GM12878 (cell line): ENCODE results near the gene HINT3. TPM values are rescaled to one million over a fixed set of nuclear protein-coding genes. Genes with fewer than 3 reads are reported as not detected.

ENCODE experiments used
- ATAC-seq: fragments of 200-7000 bp; cut with Tn5 transposase; 3 replicates; pipeline ENCODE4 v1.9.1; 2020; ENCODE audit warnings: mild to moderate bottlenecking, moderate library complexity
- BruUV-seq: library from RNA; stranded (reverse); fragments of 400-500 nt; replicated peaks from 2 replicates; lab custom pipeline; 2021; lab: Mats Ljungman, UMichigan
- CTCF ChIA-PET: fragments of 300-600 bp; sonication (Branson Sonifier 250); formaldehyde crosslinking; extraction: SDS; loops from one replicate; lab custom pipeline; 2021; ENCODE audit warnings: inconsistent platforms; lab: Yijun Ruan, JAX
- POLR2A ChIA-PET: fragments of 350-600 bp; formaldehyde crosslinking; extraction: SDS; loops from one replicate; lab custom pipeline; 2021; ENCODE audit warnings: inconsistent platforms; lab: Charles Lee
- RAD21 ChIA-PET: fragments of 300-600 bp; sonication (Branson Sonifier 250); formaldehyde crosslinking; loops from one replicate; lab custom pipeline; 2023; ENCODE audit warnings: antibody characterized with exemption; ENCODE audit not compliant: unreplicated experiment; lab: Charles Lee
- SMC1A ChIA-PET: fragments of 300-600 bp; sonication (Branson Sonifier 250); formaldehyde crosslinking; loops from one replicate; lab custom pipeline; 2023; ENCODE audit not compliant: unreplicated experiment, uncharacterized antibody; lab: Charles Lee
- DNase-seq: peaks from one replicate; pipeline ENCODE4 v3.0.0-alpha.2; 2011; ENCODE audit warnings: low read depth, low spot score
- FAIRE-seq: peaks from 3 replicates; lab custom pipeline; 2011; peaks lifted over from hg19 to GRCh38; lab: Jason Lieb, UNC
- H2AFZ ChIP-seq: 2 replicates; pipeline ENCODE4 v1.6.0; 2011; ENCODE audit warnings: low read depth, low read length, control low read depth; ENCODE audit not compliant: control insufficient read depth
- H3K27ac ChIP-seq: 2 replicates; pipeline ENCODE4 v1.5.1; 2011; ENCODE audit warnings: control low read depth; ENCODE audit not compliant: control insufficient read depth, insufficient read depth
- H3K27me3 ChIP-seq, 2 experiments: replicated peaks in 1 of 2; 2 replicates each; pipeline versions ENCODE4 v1.6.0 to v1.6.1; 2011; ENCODE audit warnings: low read length in 1 of 2; ENCODE audit not compliant: control insufficient read depth in 2 of 2, insufficient read depth in 2 of 2
- H3K36me3 ChIP-seq, 2 experiments: 2 replicates each; pipeline ENCODE4 v1.5.1; 2011; ENCODE audit warnings: low read length in 1 of 2; ENCODE audit not compliant: control insufficient read depth in 2 of 2, insufficient read depth in 2 of 2
- H3K4me1 ChIP-seq: 2 replicates; pipeline ENCODE4 v1.6.1; 2011; ENCODE audit warnings: mild to moderate bottlenecking, low read length, moderate library complexity, mixed read lengths; ENCODE audit not compliant: control insufficient read depth, insufficient read depth
- H3K4me2 ChIP-seq: 2 replicates; pipeline ENCODE4 v1.6.0; 2011; ENCODE audit warnings: control low read depth; ENCODE audit not compliant: control insufficient read depth, insufficient read depth
- H3K4me3 ChIP-seq: fragments of 200-600 bp; sonication (generic); 2 replicates; pipeline ENCODE4 v1.5.1; 2016
- H3K79me2 ChIP-seq: 2 replicates; pipeline ENCODE4 v1.6.0; 2011; ENCODE audit warnings: low read length; ENCODE audit not compliant: control insufficient read depth, insufficient read depth
- H3K9ac ChIP-seq: 2 replicates; pipeline ENCODE4 v1.8.0; 2011; ENCODE audit warnings: low read length, control low read depth, mixed read lengths; ENCODE audit not compliant: control insufficient read depth, insufficient read depth
- H3K9me3 ChIP-seq: replicated peaks from 3 replicates; pipeline ENCODE4 v1.5.1; 2011; ENCODE audit warnings: mild to moderate bottlenecking, low read length; ENCODE audit not compliant: control insufficient read depth, insufficient read depth
- H4K20me1 ChIP-seq: 2 replicates; pipeline ENCODE4 v1.6.0; 2011; ENCODE audit not compliant: control insufficient read depth, insufficient read depth
- CBFB ChIP-seq: IDR thresholded peaks from 2 replicates; pipeline ENCODE4 v1.6.1; 2016; ENCODE audit warnings: antibody characterized with exemption, low read depth
- FOS ChIP-seq: IDR thresholded peaks from 3 replicates; pipeline ENCODE4 v1.6.1; 2011; ENCODE audit warnings: borderline replicate concordance; ENCODE audit not compliant: insufficient read length; ENCODE audit errors: extremely low read depth
- FOXM1 ChIP-seq: IDR thresholded peaks from 2 replicates; pipeline ENCODE4 v1.6.1; 2012; ENCODE audit warnings: low read depth, mild to moderate bottlenecking, inconsistent platforms, low read length, moderate library complexity
- HDAC6 ChIP-seq: fragments of 200-600 bp; sonication (generic); IDR thresholded peaks from one replicate; pipeline ENCODE4 v1.8.0; 2017; ENCODE audit warnings: antibody characterized with exemption; ENCODE audit not compliant: unreplicated experiment
- KDM1A ChIP-seq: fragments of 200-600 bp; sonication (generic); IDR thresholded peaks from 2 replicates; pipeline ENCODE4 v1.6.1; 2016; ENCODE audit warnings: borderline replicate concordance
- KLF5 ChIP-seq: fragments of 450-650 bp; IDR thresholded peaks from 2 replicates; pipeline ENCODE4 v1.6.1; 2014; ENCODE audit warnings: mild to moderate bottlenecking; ENCODE audit not compliant: partially characterized antibody
- NFYA ChIP-seq: IDR thresholded peaks from 2 replicates; pipeline ENCODE4 v1.6.1; 2011; ENCODE audit warnings: low read depth, mild to moderate bottlenecking, low read length, improper control_type of control experiment, borderline replicate concordance
- NR2C2 ChIP-seq: IDR thresholded peaks from 2 replicates; pipeline ENCODE4 v1.6.1; 2011; ENCODE audit warnings: borderline replicate concordance, low read depth; ENCODE audit not compliant: control insufficient read depth, insufficient read length
- POLR2AphosphoS2 ChIP-seq: IDR thresholded peaks from 2 replicates; pipeline ENCODE4 v1.6.1; 2011; ENCODE audit warnings: low read depth, mild to moderate bottlenecking, low read length, improper control_type of control experiment, moderate library complexity
- SIX5 ChIP-seq: IDR thresholded peaks from 2 replicates; pipeline ENCODE4 v1.6.1; 2011; ENCODE audit warnings: mild to moderate bottlenecking, low read depth, low read length, moderate library complexity; ENCODE audit not compliant: severe bottlenecking
- SPI1 ChIP-seq: IDR thresholded peaks from 2 replicates; pipeline ENCODE4 v1.6.1; 2011; ENCODE audit warnings: low read depth, mild to moderate bottlenecking, low read length, moderate library complexity, borderline replicate concordance; ENCODE audit not compliant: insufficient read depth
- SUZ12 ChIP-seq: fragments of 200-600 bp; sonication (generic); IDR thresholded peaks from one replicate; pipeline ENCODE4 v1.6.1; 2018; ENCODE audit warnings: antibody characterized with exemption, mild to moderate bottlenecking; ENCODE audit not compliant: unreplicated experiment
- TBL1XR1 ChIP-seq: IDR thresholded peaks from 2 replicates; pipeline ENCODE4 v1.6.1; 2012; ENCODE audit warnings: low read depth, low read length, improper control_type of control experiment
- YBX1 ChIP-seq: fragments of 450-650 bp; IDR thresholded peaks from 2 replicates; pipeline ENCODE4 v1.6.1; 2016; ENCODE audit warnings: antibody characterized with exemption
- WGBS: methylation state at CpG from one replicate; pipeline ENCODE4 v1.1.6; 2016; ENCODE audit warnings: low lambda C conversion rate; ENCODE audit not compliant: insufficient replicate concordance, insufficient coverage; ENCODE audit errors: missing lambda C conversion rate; 5-methylcytosine and 5-hydroxymethylcytosine counted together
- in situ Hi-C: fragments of 300-500 bp; cut with MboI; formaldehyde crosslinking; loops from 9 replicates; pipeline ENCODE4 v1.14.3; 2018; ENCODE audit warnings: mixed read lengths
- intact Hi-C: fragments of 100-400 bp; cut with micrococcal nuclease; formaldehyde crosslinking; loops from one replicate; pipeline ENCODE4 v1.14.2; 2022; ENCODE audit not compliant: unreplicated experiment
- polyA plus RNA-seq, 11 experiments: library from polyadenylated mRNA; depleted of rRNA in 4 of 11; unstranded in 6 of 11; stranded (reverse) in 5 of 11; fragments of >200 nt; fragmentation: Nextera tagmentation in 4 of 11; fragmentation: Illumina TruSeq in 1 of 11; extraction: Ambion mirVana in 4 of 11; extraction: Trizol in 1 of 11; gene quantifications; 1 replicate in 1 of 11; 2 replicates in 10 of 11; pipeline versions ENCODE4 v1.2.1 to v1.2.3, GENCODE V29; 2011 to 2016; ENCODE audit warnings: inconsistent platforms in 2 of 11, missing spikeins in 2 of 11, low read depth in 1 of 11
- total RNA-seq, 4 experiments: library from RNA; depleted of rRNA in 3 of 4; stranded (reverse); fragments of >200 nt in 3 of 4; fragmentation: Illumina TruSeq in 1 of 4; extraction: Trizol in 1 of 4; gene quantifications; 2 replicates each; pipeline versions ENCODE4 v1.2.1 to v1.2.3, GENCODE V29; 2013 to 2021
- TF ChIP-seq, protein P1 (sequence below): fragments of 150-350 bp; IDR thresholded peaks from 2 replicates; pipeline ENCODE4 v1.6.1; 2014; ENCODE audit warnings: mild to moderate bottlenecking, low read depth, low read length
- TF ChIP-seq, protein P2 (sequence below): IDR thresholded peaks from 2 replicates; pipeline ENCODE4 v1.6.1; 2012; ENCODE audit warnings: mild to moderate bottlenecking, low read depth, low read length

The HINT3 gene
- total and polyA plus RNA-seq, 10 of the 15 experiments (the other 5 are each of a cell fraction or from before 2014, with no cell fraction given) = 0.72 to 9.1 (median 5.4) TPM

DNA sequence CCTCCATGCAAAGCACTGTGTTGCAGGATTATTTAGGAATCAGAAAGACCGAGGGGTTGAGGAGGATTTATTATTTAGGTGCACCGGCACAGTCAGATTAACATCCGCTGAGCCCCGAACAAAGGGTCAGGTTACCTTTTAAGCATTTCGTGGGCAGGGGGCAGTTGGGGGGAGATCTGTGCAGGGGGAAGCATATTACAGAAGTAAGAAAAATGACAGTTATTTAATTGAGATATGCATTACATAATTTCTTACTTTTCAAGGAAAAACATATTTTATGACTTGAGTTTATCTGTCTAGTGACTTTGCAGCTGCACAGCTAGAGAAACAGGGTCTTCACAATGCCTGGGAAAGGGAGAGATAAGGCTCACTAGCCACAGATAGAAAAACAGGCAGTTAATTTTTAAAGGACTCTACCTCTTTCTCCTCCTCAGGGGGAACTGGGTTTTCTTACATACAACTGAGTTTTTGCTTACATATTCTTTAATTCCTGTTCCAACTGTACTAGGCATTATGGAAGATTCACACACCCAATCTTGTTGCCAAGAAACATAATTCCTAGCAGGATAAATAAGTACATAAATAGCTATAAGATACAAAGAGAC, 1.7 kb upstream of the HINT3 start:
- H3K4me3 ChIP-seq = no peak overlapping the region
- no peak overlapping the region for H3K9ac ChIP-seq
- ATAC-seq (no peak), FAIRE-seq (no peak), DNase-seq (no peak)
- BruUV-seq = no TSS peak
- WGBS = 32% methylated on average over 5 of the region's 5 CpGs
- no peaks in the 10 kb centered on the region for H3K27me3 ChIP-seq
- ChIA-PET POLR2A (interaction anchor here (3.7 kb wide), 1 partner anchor 165 kb away, joined by 17 read pairs; the partner anchor contains the start of gene NCOA7), SMC1A (interaction anchor here (1.2 to 9.8 kb wide), 11 partner anchors 7 to 172 kb away, joined by 3 to 179 read pairs (median 11); partner anchors contain the start of gene NCOA7), RAD21 (interaction anchor here (0.8 to 6.2 kb wide), 8 partner anchors 9 to 175 kb away, joined by 3 to 91 read pairs (median 18); partner anchors contain the start of genes NCOA7 and TRMT11), CTCF (interaction anchor here (0.6 to 15.3 kb wide), 20 partner anchors 9 to 675 kb away, joined by 3 to 505 read pairs (median 20); partner anchors contain the start of genes NCOA7 and TRMT11)
- no peaks in the 10 kb centered on the region for H4K20me1 ChIP-seq
- intact Hi-C loops = loop anchor here (5.0 kb wide), 1 partner anchor 643 kb away; no protein-coding TSS in a partner anchor
- H3K36me3 ChIP-seq = no peaks in the 10 kb centered on the region
- no peak overlapping the region for H2AFZ ChIP-seq
- H3K4me2 ChIP-seq = no peak overlapping the region
- H3K9me3 ChIP-seq = no peaks in the 10 kb centered on the region
- peaks cover 17% of the 10 kb centered on the region for H3K79me2 ChIP-seq
- no peak overlapping the region for H3K27ac ChIP-seq
- no peak for TF ChIP-seq NFYA
- TF ChIP-seq FOXM1 = no peak
- no peak for TF ChIP-seq SUZ12
- no peak for TF ChIP-seq KLF5
- no peak for TF ChIP-seq YBX1
- TF ChIP-seq TBL1XR1 = no peak
- no peak for TF ChIP-seq HDAC6
- no peak for TF ChIP-seq SIX5
- TF ChIP-seq, protein P1, sequence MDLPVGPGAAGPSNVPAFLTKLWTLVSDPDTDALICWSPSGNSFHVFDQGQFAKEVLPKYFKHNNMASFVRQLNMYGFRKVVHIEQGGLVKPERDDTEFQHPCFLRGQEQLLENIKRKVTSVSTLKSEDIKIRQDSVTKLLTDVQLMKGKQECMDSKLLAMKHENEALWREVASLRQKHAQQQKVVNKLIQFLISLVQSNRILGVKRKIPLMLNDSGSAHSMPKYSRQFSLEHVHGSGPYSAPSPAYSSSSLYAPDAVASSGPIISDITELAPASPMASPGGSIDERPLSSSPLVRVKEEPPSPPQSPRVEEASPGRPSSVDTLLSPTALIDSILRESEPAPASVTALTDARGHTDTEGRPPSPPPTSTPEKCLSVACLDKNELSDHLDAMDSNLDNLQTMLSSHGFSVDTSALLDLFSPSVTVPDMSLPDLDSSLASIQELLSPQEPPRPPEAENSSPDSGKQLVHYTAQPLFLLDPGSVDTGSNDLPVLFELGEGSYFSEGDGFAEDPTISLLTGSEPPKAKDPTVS = no peak
- no peak for TF ChIP-seq POLR2AphosphoS2
- TF ChIP-seq CBFB = no peak
- TF ChIP-seq FOS = no peak
- TF ChIP-seq NR2C2 = no peak
- TF ChIP-seq SPI1 = no peak
- TF ChIP-seq, protein P2, sequence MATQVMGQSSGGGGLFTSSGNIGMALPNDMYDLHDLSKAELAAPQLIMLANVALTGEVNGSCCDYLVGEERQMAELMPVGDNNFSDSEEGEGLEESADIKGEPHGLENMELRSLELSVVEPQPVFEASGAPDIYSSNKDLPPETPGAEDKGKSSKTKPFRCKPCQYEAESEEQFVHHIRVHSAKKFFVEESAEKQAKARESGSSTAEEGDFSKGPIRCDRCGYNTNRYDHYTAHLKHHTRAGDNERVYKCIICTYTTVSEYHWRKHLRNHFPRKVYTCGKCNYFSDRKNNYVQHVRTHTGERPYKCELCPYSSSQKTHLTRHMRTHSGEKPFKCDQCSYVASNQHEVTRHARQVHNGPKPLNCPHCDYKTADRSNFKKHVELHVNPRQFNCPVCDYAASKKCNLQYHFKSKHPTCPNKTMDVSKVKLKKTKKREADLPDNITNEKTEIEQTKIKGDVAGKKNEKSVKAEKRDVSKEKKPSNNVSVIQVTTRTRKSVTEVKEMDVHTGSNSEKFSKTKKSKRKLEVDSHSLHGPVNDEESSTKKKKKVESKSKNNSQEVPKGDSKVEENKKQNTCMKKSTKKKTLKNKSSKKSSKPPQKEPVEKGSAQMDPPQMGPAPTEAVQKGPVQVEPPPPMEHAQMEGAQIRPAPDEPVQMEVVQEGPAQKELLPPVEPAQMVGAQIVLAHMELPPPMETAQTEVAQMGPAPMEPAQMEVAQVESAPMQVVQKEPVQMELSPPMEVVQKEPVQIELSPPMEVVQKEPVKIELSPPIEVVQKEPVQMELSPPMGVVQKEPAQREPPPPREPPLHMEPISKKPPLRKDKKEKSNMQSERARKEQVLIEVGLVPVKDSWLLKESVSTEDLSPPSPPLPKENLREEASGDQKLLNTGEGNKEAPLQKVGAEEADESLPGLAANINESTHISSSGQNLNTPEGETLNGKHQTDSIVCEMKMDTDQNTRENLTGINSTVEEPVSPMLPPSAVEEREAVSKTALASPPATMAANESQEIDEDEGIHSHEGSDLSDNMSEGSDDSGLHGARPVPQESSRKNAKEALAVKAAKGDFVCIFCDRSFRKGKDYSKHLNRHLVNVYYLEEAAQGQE = no peak
- TF ChIP-seq KDM1A = no peak
- peaks cover 7% of the 10 kb centered on the region for H3K4me1 ChIP-seq
- in situ Hi-C loops = loop anchor here (5.0 kb wide), 1 partner anchor 168 kb away; no protein-coding TSS in a partner anchor
